Hepatocyte (in vitro differentiated cells): ENCODE measurements around the gene URGCP. TPM values are rescaled to one million over a fixed set of nuclear protein-coding genes. Genes with fewer than 3 reads are reported as not detected.

Experiments
- DNase-seq: peaks from one replicate; pipeline ENCODE4 v3.0.0-alpha.2; 2016; ENCODE audit warnings: low spot score
- H2AFZ ChIP-seq: fragments of 200-600 bp; sonication (generic); 2 replicates; pipeline ENCODE4 v1.6.0; 2016; ENCODE audit warnings: antibody characterized with exemption, mild to moderate bottlenecking
- H3K27ac ChIP-seq: fragments of 200-600 bp; sonication (generic); 2 replicates; pipeline ENCODE4 v1.5.1; 2016; ENCODE audit warnings: mild to moderate bottlenecking
- H3K27me3 ChIP-seq: fragments of 200-600 bp; sonication (generic); 2 replicates; pipeline ENCODE4 v1.6.1; 2016
- H3K36me3 ChIP-seq: fragments of 200-600 bp; sonication (generic); replicated peaks from 2 replicates; pipeline ENCODE4 v1.5.1; 2016; ENCODE audit warnings: low read depth; ENCODE audit not compliant: insufficient read depth
- H3K4me1 ChIP-seq: fragments of 200-600 bp; sonication (generic); 2 replicates; pipeline ENCODE4 v1.5.1; 2016; ENCODE audit warnings: mild to moderate bottlenecking, moderate library complexity; ENCODE audit not compliant: insufficient read depth
- H3K4me2 ChIP-seq: fragments of 200-600 bp; sonication (generic); 2 replicates; pipeline ENCODE4 v1.6.0; 2016
- H3K4me3 ChIP-seq: fragments of 200-600 bp; sonication (generic); 2 replicates; pipeline ENCODE4 v1.5.1; 2016; ENCODE audit warnings: mild to moderate bottlenecking
- H3K79me2 ChIP-seq: fragments of 200-600 bp; sonication (generic); 2 replicates; pipeline ENCODE4 v1.6.0; 2017; ENCODE audit warnings: mild to moderate bottlenecking
- H3K9me2 ChIP-seq: fragments of 200-600 bp; sonication (generic); replicated peaks from 2 replicates; pipeline ENCODE4 v1.6.0; 2017; ENCODE audit warnings: mild to moderate bottlenecking; ENCODE audit not compliant: insufficient read depth
- H3K9me3 ChIP-seq: fragments of 200-600 bp; sonication (generic); 2 replicates; pipeline ENCODE4 v1.5.1; 2016; ENCODE audit warnings: low read depth, mild to moderate bottlenecking
- H4K20me1 ChIP-seq: fragments of 200-600 bp; sonication (generic); 2 replicates; pipeline ENCODE4 v1.6.0; 2016; ENCODE audit warnings: mild to moderate bottlenecking; ENCODE audit not compliant: insufficient read depth, poor library complexity, severe bottlenecking
- EZH2 ChIP-seq: fragments of 200-600 bp; sonication (generic); IDR thresholded peaks from 2 replicates; pipeline ENCODE4 v1.6.1; 2016; ENCODE audit warnings: antibody characterized with exemption, mild to moderate bottlenecking, borderline replicate concordance
- EZH2phosphoT487 ChIP-seq: fragments of 200-600 bp; sonication (generic); IDR thresholded peaks from one replicate; pipeline ENCODE4 v1.6.1; 2018; ENCODE audit warnings: antibody characterized with exemption, mild to moderate bottlenecking, low read depth, moderate library complexity; ENCODE audit not compliant: unreplicated experiment, severe bottlenecking
- WGBS: methylation state at CpG from one replicate; pipeline ENCODE4 v1.1.6; 2016; ENCODE audit warnings: low lambda C conversion rate; ENCODE audit errors: missing lambda C conversion rate; 5-methylcytosine and 5-hydroxymethylcytosine counted together
- polyA plus RNA-seq: library from polyadenylated mRNA; unstranded; fragments of >200 nt; fragmentation: Nextera tagmentation; extraction: Ambion mirVana; gene quantifications from 2 replicates; pipeline ENCODE4 v1.2.1, GENCODE V29; 2016
- total RNA-seq: library from RNA; depleted of rRNA; stranded (reverse); fragments of >200 nt; gene quantifications from 2 replicates; pipeline ENCODE4 v1.2.3, GENCODE V29; 2014
- TF ChIP-seq, protein P1 (sequence below): fragments of 200-600 bp; sonication (generic); IDR thresholded peaks from 2 replicates; pipeline ENCODE4 v1.5.1; 2016; ENCODE audit warnings: antibody characterized with exemption, mild to moderate bottlenecking; ENCODE audit not compliant: poor library complexity

URGCP gene
- total and polyA plus RNA-seq, 2 experiments from 2014 or later: 28.7 to 31.9 TPM

DNA sequence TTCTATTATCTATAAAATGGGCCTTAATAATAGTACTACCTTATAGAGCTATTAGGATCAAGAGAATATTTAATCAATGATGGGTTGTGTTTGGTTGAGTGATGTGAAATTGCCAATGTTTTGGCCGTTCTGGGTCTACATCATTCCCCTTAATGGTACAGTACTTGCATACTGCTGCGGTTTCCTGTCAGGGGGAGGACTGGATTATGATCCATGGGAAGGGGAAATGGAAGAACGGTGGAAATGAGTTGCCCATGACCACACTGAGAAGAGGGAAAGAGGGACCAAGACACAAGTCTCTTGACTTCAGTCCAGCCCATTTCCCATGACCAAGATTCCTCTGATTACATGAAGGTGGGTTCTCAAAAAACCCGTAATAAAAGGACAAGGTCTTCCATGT, 36.1 kb downstream of the URGCP start:
- no peaks in the 10 kb centered on the region for H3K9me2 ChIP-seq
- H3K36me3 ChIP-seq: no peaks in the 10 kb centered on the region
- H3K9me3 ChIP-seq: no peaks in the 10 kb centered on the region
- peak overlapping the region; percentile 92 for H3K27ac ChIP-seq
- TF ChIP-seq, protein P1, sequence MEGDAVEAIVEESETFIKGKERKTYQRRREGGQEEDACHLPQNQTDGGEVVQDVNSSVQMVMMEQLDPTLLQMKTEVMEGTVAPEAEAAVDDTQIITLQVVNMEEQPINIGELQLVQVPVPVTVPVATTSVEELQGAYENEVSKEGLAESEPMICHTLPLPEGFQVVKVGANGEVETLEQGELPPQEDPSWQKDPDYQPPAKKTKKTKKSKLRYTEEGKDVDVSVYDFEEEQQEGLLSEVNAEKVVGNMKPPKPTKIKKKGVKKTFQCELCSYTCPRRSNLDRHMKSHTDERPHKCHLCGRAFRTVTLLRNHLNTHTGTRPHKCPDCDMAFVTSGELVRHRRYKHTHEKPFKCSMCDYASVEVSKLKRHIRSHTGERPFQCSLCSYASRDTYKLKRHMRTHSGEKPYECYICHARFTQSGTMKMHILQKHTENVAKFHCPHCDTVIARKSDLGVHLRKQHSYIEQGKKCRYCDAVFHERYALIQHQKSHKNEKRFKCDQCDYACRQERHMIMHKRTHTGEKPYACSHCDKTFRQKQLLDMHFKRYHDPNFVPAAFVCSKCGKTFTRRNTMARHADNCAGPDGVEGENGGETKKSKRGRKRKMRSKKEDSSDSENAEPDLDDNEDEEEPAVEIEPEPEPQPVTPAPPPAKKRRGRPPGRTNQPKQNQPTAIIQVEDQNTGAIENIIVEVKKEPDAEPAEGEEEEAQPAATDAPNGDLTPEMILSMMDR: no peak
- TF ChIP-seq EZH2phosphoT487 (no peak), EZH2 (no peak)
- no peak for DNase-seq
- 97% methylated on average over 4 of the region's 4 CpGs for WGBS
- H3K4me2 ChIP-seq: peak overlapping the region; percentile 83
- H3K27me3 ChIP-seq: no peaks in the 10 kb centered on the region
- H4K20me1 ChIP-seq: no peaks in the 10 kb centered on the region
- H3K4me3 ChIP-seq: no peak overlapping the region
- peaks cover 20% of the 10 kb centered on the region for H3K4me1 ChIP-seq
- no peaks in the 10 kb centered on the region for H3K79me2 ChIP-seq
- H2AFZ ChIP-seq: peak overlapping the region; percentile 82

DNA sequence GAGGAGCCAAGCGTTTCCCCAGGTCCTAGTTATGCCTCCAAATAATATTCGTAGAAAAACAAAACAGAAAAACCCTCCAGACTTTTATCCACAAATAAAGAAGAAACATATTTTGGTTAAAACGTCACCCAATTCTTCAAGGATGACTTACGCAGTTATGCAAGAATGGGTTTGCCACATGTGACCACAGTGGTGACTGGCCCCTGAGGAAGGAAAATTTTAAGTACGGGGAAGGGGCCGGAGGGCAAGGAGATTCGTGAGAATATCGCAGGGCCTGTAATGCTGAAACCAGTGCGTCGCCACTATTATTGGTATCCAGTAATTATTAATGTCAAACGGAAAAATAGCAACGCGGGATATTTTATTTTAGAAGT, 36.5 kb downstream of the URGCP start:
- H3K27ac ChIP-seq: peak overlapping the region; percentile 92
- H3K36me3 ChIP-seq: no peaks in the 10 kb centered on the region
- peak overlapping the region; percentile 82 for H2AFZ ChIP-seq
- peak; percentile 34 for DNase-seq
- WGBS: 60% methylated on average over 13 of the region's 13 CpGs
- H3K9me2 ChIP-seq: no peaks in the 10 kb centered on the region
- no peaks in the 10 kb centered on the region for H3K79me2 ChIP-seq
- peak overlapping the region; percentile 83 for H3K4me2 ChIP-seq
- no peaks in the 10 kb centered on the region for H3K27me3 ChIP-seq
- no peak for TF ChIP-seq EZH2phosphoT487
- TF ChIP-seq, protein P1: no peak
- no peak for TF ChIP-seq EZH2
- H3K9me3 ChIP-seq: no peaks in the 10 kb centered on the region
- H4K20me1 ChIP-seq: no peaks in the 10 kb centered on the region
- peaks cover 20% of the 10 kb centered on the region for H3K4me1 ChIP-seq
- peak overlapping the region; percentile 23 for H3K4me3 ChIP-seq

DNA sequence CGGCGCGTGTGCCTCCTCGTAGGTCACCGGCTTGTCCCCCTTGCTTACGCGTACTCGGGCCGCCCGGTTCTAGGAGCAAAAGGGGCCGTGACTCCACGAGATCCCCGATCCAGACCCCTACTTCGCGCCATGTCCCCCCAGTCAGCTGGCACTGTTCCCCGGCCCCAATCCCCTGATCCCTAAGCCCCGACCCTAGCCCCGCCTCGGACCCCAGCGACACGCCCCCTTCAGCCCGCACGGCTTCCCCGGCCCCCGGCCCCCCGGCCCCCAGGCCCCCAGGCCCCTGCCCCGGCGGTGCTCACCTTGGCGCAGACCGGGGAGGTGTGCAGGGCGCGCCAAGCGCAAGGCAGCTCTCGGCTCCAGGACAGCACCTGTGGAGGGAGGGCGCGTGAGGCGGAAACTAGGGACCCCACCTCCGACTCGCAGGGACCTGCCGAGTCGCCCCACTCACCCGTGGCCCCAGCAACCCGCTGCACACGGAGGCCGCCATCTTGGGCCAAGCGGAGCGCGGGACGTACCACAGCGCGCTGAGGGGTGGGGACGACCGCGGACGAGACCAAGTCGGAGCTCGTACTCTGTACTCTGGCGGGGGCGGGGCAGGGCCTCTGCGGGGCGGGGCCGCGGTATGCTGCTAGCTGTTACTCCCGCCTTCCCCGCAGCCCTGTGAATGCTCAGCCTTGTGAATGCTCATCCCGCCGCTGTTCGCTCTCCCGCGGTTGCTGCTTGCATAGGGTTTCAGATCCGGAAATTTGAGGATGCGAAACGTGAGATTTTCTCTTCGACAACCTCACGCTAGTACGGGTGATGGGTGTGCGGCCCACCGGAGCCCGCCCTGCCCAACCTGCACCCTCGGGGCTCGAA, 37.2 kb downstream of the URGCP start, which contains the start of gene MRPS24:
TSS of gene MRPS24 (minus strand) at position 512 of the 861 bp plus-strand sequence. CDS start at position 490, 22 bp downstream.
- Histone ChIP-seq H3K27ac (peak within 1 kb of the TSS; percentile 92), H3K27me3 (no peaks in the 10 kb centered on the region), H3K9me3 (no peaks in the 10 kb centered on the region), H2AFZ (peak within 1 kb of the TSS; percentile 82), H3K79me2 (no peaks in the 10 kb centered on the region), H3K36me3 (no peaks in the 10 kb centered on the region), H3K9me2 (no peaks in the 10 kb centered on the region), H3K4me2 (peak within 1 kb of the TSS; percentile 83), H4K20me1 (no peaks in the 10 kb centered on the region), H3K4me3 (peak within 1 kb of the TSS; percentile 57), H3K4me1 (peaks cover 20% of the 10 kb centered on the region)
- TF ChIP-seq EZH2phosphoT487: no peak
- TF ChIP-seq, protein P1: no peak
- TF ChIP-seq EZH2: no peak
- DNase-seq: peak; percentile 97
- WGBS: under 1% methylated on average over 45 of the region's 81 CpGs
